GM15510 (cell line): Measurements from ENCODE around the gene ST3GAL6.

Source experiments
- POLR2A ChIP-seq: IDR thresholded peaks from 3 replicates; pipeline ENCODE4 v1.6.1; 2011; ENCODE audit warnings: borderline replicate concordance; ENCODE audit not compliant: insufficient read length; ENCODE audit errors: extremely low read depth

ST3GAL6 gene

GRCh38 chr3:98824256-98824655 is 61.1 kb downstream of the ST3GAL6 start:
- TF ChIP-seq POLR2A: no peak

GRCh38 chr3:98826126-98826525 is 63.0 kb downstream of the ST3GAL6 start:
- no peak for TF ChIP-seq POLR2A

- TF ChIP-seq POLR2A: no peak
Observed at GRCh38 chr3:98827221-98827920, 64.2 kb downstream of the ST3GAL6 start.

GRCh38 chr3:98829246-98829832 is 66.2 kb downstream of the ST3GAL6 start:
- TF ChIP-seq POLR2A: no peak

GRCh38 chr3:98839846-98840245 is 76.7 kb downstream of the ST3GAL6 start:
- no peak for TF ChIP-seq POLR2A

GRCh38 chr3:98843266-98843959 is 80.3 kb downstream of the ST3GAL6 start:
- TF ChIP-seq POLR2A: no peak
